K562 (cell line): ENCODE measurements around the gene SNPH.

Experiments
- POLR2A ChIP-seq: fragments of 450-650 bp; conservative IDR thresholded peaks from 2 replicates; pipeline ENCODE4 v1.6.1; 2016
- ZNF512 ChIP-seq: IDR thresholded peaks from 2 replicates; pipeline ENCODE4 v1.6.1; 2016; ENCODE audit warnings: missing genetic modification characterization, missing compliant biosample characterization

- no peak for TF ChIP-seq POLR2A
- no peak for TF ChIP-seq ZNF512 (tag)
These were observed 42.1 kb downstream of the SNPH start for GRCh38 chr20:1308067-1308701.
